NCI-H2227 (cell line): Measurements from ENCODE around the gene DSC2.

Source experiments
- DNase-seq: peaks from one replicate; lab custom pipeline; 2025; ENCODE audit not compliant: unreplicated experiment; lab: John Stamatoyannopoulos, UW

Gene DSC2

GRCh38 chr18:31099450-31100230, 2.6 kb downstream of the DSC2 start:
- no peak for DNase-seq

- DNase-seq = no peak
Measured at GRCh38 chr18:31098878-31099277, 3.3 kb downstream of the DSC2 start.

DNA sequence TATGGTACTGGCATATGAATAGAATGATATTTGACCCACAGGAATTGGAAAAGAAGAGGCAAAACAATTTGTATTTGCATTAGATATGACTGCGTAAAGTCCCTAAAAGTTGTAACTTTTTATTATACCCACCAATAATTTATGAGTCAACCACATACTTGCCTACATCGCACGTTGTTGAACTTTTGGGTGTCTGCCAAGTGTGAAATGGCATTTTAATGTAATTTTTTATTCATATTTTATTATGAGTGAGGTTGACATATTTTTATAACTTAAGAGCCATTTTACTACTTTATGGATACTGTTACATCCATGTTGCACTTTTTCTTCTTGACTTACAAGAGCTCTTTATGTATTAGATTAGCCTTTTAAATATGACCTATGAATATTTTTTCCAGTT, 4.6 kb downstream of the DSC2 start:
- no peak for DNase-seq

DNA sequence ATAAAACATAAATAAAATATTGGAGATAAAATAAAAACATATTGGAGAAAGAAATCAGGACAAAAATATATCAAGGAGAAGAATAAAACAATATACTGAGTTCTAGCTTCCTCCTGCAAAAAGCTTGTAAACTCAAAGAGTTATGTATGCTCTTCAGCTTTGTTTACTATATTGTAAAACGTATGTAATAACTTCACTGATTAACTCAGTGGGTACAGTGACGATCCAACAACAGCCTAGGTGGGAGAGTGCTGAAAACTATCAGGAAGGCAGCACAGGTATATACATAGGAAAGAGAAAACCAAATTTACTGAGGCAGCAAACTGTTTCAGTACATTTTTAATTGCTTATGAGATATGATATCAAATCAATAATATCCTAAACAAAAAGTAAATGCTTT, 8.3 kb downstream of the DSC2 start:
- no peak for DNase-seq

GRCh38 chr18:31093294-31093693, 8.9 kb downstream of the DSC2 start:
- no peak for DNase-seq

GRCh38 chr18:31091350-31091749, 10.9 kb downstream of the DSC2 start:
- no peak for DNase-seq

- no peak for DNase-seq
Measured at GRCh38 chr18:31088532-31088931, 13.7 kb downstream of the DSC2 start.

- no peak for DNase-seq
Measured at GRCh38 chr18:31079973-31080372, 22.2 kb downstream of the DSC2 start.

GRCh38 chr18:31077878-31078277, 24.3 kb downstream of the DSC2 start:
- no peak for DNase-seq

- no peak for DNase-seq
Measured at GRCh38 chr18:31072175-31072574, 30.0 kb downstream of the DSC2 start.

GRCh38 chr18:31070206-31070605, 32.0 kb downstream of the DSC2 start:
- DNase-seq = no peak

GRCh38 chr18:31066266-31066665, 36.0 kb downstream of the DSC2 start:
- no peak for DNase-seq

DNA sequence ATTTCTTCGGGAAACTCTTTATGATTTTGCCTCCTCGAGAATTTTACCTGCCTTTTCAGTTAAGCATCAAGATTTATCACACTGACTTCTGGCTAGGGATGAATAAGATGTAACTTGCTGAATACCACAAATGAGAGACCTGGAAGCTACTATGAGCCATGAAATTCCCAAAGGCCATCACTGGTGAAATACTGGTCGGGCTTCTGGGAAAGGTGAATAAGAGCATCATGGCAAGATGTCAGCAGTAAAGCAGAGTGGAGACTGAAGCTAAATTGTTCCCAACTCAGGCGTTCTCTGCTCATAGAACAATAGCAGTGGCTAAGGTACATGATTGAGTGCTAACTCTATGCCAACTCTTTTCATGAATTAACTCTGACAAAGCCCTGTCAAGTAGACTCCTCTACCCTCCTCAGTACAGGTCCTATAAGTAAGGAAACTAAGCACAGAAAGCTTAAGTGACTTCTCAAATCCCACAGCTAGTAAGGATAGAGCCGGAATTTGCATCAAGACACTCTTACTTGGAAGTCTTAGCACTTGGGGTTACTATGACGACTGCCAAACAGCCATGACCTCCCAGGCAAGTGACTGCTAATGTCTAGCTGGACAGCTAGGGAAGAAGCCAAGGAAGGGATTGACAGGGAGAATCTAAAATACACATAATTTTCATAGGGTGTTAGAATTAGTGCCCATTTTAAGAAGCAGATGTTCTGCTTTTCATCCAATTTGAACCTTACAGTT, 37.0 kb downstream of the DSC2 start:
- DNase-seq = no peak

GRCh38 chr18:31064130-31064529, 38.1 kb downstream of the DSC2 start:
- DNase-seq = no peak

DNA sequence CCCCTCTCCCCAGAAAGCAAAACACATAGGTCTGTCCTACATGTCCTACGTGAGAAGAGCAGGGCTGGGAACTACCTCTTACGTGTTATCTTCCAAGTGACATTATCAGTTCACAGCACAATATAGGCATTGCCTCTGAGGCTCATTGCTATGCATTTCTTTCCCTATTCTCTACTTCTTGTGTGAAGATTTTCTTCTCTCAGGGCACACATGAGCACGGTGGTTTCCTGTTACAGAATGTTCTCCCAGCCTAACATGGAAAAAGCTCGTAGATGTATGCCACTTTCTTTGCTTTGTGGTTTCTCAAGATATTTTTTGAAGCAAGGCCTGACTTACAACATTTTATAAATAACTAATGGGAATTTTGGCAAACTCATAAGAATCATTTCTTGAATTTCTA, 40.3 kb downstream of the DSC2 start:
- no peak for DNase-seq

DNA sequence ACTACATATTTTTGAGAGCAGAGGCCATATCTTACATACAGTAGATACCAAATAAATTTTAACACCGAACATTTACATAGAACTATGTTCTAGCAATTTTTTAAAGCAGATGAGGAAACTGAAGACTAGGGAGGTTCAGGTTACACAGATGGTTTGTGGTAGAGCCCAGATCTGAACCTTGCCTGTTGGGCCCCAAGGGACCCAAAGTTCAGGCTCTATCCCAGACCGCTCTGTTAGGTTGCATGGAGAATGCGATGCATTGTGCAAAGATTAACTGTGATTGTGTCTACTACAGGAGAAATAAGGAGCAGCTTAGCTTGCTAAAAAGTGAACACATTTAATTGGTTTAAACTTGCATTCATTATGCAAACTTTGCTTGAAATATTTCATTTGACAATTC, 43.3 kb downstream of the DSC2 start:
- no peak for DNase-seq

DNA sequence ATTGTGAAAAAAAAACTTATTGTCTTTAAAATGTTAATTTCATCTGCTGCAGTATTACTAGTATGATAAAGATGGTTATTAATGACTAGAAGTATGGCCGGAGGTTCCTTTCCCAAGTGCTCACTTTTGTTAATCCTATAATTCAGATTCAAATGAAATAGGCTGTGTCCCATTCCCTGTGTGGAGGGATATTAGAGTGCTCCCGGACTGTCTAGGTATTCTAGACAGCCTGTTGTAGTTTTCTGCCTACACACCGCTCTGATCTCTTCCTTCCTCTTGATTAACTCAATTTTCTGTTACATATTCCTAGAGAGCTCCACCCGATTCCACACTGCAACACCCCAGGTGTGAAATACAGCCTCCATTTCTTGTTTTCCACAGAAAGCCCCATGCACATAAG, 44.3 kb downstream of the DSC2 start:
- DNase-seq = no peak

- no peak for DNase-seq
Measured at GRCh38 chr18:31057051-31057450, 45.2 kb downstream of the DSC2 start.

DNA sequence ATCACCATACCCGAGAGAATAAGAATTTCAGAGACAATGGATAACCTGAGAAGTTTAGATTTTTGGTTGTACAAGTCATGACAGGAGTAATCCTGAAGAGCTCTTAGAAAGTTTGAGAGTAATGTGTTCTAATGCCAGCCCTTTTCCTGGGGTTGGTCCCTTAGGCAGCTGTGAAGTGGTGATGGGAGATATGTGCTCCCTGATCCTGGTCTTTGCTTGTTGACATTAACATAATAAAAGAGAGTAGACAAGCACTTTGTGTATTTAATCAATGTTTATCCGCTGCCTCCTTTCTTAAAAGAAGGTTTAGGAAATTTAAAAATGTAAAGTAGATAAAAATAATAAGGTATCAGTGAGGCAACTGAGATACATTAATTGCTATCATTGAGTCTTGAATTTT, 45.9 kb downstream of the DSC2 start:
- DNase-seq = no peak

DNA sequence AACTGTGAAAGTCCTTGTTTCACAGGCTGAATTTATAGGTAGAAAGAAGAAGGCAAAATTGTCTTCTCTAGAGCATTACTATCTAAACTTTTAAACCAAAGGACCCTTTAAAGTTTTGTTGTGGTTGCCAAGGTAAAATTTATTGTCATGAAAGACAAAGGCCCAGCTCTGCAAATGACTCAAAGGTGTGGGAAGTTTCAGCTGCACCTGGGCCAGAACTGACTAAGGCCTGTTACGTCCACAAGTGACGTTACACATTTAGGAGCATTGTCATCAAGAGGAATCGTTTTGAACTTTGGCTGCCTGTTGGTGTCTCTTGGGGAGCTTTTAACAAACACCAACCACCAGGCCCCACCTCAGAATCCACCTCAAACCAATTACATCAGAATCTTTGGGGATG, 51.6 kb downstream of the DSC2 start:
- no peak for DNase-seq

DNA sequence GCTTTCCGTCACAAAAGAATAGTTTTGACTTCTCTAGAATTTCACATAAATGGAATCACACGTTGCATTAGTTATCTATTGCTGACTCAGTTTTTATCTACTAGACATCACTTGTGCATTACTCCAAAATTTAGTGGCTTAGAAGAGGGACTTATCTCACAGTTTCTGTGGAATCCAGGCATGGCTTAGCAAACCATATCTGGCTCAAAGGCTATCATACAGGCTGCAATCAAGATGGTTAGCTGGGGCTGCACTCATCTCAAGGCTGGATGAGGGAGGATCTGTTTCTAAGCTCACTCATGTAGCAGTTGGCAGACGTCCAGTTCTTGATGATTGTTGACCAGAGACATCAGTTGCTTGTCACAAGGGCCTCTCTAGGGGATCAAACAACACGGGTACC, 53.0 kb downstream of the DSC2 start:
- no peak for DNase-seq

DNA sequence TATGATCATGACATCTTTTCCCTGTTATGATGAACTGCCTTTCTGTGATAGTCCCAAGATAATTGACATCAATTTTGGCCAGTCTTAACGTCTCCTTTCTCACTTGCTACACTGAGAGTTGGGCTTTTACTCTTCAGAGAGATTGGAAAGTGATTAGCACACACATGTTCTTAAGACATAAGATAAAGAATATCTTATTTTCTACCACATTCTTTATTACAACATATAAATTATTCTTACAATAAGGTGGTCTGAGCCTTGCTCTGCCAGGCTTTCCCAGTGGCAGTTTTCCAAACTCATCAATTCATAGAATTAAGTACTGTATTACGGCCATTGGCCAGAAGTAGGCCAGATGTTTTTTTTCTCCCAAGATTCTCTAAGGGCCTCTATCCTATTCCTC, 54.0 kb downstream of the DSC2 start:
- no peak for DNase-seq

DNA sequence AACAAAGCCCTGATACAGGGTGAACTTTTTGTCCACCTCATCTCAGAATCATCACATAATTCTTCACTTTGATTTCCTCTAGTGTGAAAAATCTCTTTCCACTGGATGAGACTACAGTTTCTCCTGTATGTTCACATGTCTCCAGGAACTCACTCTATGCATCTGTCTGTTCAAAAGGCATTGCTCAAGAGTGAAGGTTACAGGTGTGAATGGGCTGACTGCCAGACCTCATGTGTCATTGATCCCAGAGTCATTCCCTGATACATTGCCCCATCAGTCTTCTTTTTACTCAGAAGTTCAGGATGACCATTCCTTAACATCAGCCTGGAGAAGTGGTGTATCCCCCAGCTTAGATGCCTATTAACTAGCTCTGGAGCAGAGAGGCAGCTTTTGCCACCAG, 55.3 kb downstream of the DSC2 start:
- DNase-seq = no peak
